OCI-M1 (cell line): ENCODE results near the gene C5orf58.

Experiments used
- DNase-seq: peaks from one replicate; lab custom pipeline; 2025; lab: John Stamatoyannopoulos, UW

C5orf58 gene

DNA sequence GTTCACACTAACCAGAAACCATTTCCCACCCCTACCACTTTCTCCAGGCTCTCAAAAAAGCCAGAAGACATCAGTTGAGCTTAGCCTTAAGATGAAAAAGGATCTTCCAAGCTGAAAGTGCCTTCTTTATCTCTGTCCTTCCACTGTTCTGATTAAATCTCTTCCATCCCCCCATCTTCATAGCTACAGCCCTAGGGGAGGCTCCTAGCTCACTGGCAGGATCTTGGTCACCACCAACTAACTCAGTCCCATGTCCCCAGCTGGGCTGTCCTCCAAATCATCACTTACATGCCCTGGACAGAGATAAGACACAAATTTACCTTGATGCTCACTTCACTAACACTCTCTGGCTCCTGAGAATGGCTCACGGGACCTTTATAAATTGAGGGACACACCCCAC, 50.5 kb downstream of the C5orf58 start:
- DNase-seq, result peak; percentile 11

DNA sequence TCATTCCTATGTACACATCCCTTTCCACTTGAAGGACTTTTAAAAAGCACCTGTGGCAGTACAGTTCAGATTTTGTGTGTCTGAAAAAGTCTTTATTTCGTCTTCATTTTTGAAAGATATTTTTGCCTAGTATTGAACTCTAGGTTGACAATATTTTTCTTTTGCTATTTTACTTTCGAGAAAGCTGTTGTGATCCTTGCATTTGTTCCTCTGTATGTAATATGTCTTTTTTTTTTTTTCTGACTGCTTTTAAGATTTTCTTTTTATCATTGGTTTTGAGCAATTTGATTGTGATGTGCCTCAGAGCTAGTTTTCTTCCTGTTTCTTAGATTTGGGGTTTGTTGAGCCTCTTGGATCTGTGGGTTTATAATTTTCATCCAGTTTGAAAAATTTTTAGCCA, 51.4 kb downstream of the C5orf58 start:
- no peak for DNase-seq

DNA sequence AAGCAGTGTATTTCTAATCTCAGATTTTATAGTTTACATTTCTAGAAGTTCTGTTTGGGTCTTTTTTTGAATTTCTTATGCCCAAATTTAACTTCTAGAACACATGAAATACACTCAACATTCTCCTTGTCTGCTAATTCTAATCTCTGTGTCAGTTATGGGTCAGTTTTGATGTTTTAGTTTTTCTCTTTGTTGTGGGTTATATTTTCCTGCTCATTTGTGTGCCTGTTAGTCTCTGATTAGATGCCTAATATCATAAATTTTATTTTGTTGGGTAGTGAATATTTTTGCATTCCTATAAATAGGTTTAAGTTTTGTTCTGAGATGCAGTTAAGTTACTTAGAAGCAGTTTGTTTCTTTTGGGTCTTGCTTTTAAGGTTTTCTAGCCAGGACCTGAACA, 52.4 kb downstream of the C5orf58 start:
- no peak for DNase-seq

DNA sequence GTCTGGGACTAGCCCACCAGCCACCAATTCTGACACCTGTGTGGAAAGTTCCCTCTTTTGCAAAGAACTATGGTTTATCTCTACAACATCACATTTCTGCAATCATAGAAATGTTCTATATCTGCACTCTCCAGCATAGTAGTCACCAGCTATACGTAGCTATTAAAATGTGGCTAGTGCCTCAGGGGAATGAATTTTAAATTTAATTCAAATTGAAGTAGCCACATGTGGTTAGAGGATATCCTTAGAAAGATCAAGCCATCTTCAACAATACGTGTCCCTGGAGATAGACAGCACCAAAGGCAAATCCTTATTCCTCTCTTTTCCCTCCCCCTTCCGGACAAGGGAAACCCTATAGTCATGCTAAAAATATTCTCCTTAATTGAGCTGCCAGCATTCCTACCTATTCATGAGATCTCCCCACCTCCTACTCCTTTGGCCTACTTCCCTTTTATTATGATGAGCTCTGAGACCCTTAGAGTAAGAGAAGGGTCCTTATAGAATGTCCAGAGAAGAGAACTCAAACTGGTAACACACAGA, 53.7 kb downstream of the C5orf58 start:
- no peak for DNase-seq

DNA sequence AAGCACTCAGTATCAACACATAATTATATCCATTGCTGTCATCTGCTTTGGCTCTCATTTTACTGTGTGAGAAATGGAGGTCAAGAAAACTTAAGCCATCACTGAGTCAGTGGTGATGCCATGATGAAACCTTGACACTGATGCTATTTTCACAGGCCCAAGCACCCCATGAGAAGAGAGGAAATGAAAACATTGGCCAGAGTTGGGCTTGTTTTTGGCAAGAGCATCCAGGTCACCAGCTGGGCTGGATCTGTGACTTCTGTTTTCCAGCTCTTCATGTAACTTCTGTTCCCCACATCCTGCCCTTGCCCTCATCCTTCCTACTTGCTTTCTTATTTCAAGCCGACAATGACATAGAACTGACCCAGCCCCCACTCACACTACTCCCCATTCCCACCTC, 54.7 kb downstream of the C5orf58 start:
- DNase-seq, result no peak

DNA sequence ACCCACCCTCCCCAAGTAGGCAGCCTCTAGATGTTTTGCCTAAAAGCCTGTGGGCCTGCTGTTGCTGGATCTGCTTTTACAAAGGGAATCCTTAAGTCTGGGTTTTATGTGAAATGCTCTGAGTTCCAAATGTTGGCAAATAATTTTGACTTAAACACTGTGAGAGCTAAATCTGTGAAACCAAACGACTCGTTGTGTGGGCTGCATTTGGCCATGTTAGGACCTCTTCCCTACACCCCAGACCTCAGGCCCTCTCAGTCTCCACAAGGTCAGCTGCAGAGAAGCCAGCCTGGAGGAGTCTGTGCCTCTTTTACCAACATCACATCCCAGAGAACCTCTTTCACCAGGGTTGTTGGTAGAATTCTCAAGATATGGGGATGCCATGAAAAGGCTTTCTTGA, 55.4 kb downstream of the C5orf58 start:
- no peak for DNase-seq

DNA sequence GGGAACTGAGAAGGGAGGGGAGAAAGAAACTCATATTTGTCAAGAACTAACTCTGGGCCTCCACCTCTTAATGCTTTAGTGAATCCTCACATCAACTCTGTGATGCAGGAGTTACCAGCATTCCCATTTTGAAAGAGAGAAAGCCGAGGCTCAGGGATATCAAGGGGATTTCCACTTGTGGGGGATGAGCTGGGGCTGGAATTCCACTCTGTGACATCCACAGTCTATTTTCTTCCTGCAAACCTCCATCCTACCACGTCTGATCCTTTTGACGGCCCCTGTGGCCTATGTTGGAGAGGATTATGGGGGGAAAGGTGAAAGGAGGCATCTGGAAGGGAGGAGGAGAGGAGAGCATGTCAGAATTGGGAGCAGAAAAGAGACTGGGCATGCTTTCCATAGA, 55.8 kb downstream of the C5orf58 start:
- no peak for DNase-seq

DNA sequence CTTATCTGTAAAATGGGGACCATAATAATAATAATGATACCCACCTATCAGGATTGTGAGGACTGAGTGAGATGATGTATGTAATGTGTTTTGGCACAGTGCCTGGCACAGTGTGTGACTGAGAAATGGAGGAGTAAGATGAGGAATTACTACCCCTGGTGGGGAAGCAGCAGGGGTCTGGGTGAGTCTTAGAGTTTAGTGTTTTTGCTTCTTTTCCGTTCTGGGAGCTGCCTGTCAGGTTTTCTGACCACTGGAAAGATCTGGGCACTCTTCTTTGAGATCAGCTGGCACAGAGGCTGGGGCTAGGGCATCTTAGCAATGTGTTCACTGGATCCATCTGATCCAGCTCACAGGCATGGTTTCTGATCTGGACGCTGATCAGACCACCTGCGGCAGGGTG, 56.3 kb downstream of the C5orf58 start:
- no peak for DNase-seq

DNA sequence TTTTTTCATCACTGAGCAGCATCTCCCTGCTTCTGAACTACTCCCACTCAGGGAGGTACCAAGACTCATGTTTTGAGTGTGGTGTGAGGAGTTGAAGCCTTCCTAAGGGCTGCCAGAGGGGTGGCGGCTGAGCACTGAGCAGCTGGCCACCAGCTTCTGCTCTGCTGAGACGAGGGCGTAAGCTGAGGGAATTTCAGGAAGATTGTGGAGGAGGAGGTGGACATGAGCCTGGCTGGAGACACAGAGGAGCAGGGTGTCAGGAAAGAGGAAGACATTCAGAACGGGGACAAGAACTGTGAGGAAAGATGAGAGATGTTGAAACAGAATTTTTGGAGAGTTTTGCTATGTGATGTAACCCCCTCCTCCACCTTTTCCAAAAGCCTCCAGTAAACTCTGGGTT, 57.0 kb downstream of the C5orf58 start:
- no peak for DNase-seq

DNA sequence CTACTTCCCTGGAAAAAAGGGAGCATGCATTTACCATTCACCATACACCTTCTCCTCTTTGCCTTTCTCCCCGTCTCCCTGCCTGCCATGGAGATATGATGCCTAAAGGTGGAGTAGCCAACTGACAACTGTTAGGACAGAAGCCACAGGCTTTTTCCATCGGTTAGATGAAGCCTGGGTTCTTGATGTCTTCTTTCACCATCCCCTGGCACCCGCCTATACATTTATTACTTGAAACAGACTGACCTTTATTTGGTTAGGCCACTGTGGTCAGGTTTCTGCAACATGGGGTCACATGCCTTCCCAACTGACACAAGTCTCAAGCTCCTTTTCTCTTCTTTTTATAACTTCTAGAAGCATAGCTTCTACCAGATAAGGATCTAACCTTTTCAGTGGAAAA, 57.7 kb downstream of the C5orf58 start:
- no peak for DNase-seq

DNA sequence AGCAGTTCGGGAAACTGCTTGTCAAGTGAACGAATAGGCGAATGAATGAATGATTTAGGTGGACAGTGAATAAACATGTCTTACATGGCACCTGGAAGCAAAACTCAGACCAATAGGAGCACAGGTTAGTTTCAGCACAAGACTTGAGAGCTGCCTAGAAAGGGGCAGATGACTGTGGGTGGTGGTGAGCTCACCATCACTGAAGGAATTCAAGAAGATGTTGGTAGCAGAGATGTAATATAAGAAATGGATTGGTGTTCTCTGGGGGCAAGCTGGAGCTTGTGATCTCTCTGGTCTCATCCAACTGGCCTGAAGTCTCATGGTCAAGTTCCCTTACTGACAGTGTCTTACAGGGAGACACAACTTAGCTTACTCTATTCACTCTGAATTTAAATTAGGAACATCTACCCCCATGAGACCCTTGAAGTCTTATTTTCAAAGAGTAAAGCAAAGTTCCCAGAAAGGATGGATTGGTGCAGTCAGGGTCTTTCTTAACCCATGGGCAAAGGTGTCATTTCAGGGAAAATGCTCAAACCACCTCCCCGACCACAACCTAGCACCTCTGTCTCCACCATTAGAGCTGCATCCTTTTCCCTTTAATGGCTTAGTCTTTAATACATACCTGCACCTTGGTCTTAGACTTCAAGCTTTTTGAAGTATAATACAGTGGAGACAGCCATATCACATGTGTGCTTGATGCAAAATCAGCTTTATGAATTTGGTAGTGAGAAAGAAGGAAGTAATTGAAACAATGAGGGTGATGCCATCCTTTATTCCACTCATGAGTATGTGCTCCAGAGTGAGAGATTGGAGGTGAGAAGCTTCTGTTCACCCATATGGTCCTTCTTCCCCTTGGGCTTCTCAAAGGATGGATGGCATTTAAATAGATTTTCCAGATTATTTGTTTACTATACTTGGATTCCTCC, 59.7 kb downstream of the C5orf58 start:
- no peak for DNase-seq

DNA sequence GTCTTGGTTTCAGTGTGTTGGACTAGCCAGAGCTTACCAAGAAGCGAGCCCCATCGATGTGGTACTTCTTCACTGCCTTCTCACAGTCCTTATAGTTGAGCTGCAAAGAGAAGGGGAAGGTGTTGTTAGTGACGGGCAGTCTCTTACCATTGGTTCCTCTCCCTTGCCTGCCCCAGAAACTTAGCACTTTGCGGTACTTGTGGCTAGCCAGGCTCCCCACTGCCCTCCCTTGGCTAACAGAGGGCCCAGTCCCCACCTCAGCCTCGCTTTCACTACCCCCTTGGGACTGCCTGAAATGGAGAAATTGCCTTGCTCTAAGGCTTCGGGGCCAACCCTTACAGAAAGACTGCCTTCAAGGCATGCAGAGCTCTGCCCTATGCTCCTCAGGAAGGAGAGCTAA, 60.5 kb downstream of the C5orf58 start:
- DNase-seq, result no peak

DNA sequence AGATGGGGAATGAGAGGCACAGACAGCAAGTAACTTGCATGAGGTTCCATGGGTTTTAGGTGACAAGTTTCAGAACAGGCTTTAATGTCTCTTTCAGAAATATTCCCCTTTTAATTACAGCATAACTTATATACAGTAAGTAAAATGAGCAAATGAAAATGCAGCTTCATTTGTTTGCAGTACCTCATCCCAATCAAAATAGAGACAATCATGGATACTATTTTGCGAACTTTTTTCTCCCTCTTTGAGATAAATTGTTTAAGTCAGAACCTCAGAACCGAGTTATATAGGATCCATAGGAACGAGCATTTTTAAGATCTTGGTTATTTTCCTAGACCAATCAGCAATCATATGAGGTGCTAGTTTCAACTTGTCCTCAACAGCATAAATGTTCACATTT, 61.3 kb downstream of the C5orf58 start:
- no peak for DNase-seq

DNA sequence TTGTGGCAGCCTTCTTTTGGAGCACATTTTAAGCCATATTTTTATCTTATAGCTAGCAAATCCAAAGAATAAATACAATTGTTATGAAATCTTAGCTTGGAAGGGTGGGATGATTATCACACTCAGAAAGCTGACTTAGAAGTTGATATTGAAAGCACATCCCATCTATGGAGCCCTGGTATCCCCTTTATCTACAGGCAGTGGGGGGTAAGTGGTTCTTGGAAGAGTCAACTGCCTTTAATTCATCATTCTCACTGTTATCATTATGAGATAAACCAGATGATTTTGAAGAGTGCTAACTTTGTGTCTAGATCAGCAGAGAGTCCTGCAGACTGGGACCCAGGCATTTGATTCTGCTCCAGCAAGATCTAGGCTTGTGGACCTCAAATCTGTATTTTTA, 61.8 kb downstream of the C5orf58 start:
- no peak for DNase-seq
